ENCODE measurements around the gene IHH.

Gene IHH

DNA sequence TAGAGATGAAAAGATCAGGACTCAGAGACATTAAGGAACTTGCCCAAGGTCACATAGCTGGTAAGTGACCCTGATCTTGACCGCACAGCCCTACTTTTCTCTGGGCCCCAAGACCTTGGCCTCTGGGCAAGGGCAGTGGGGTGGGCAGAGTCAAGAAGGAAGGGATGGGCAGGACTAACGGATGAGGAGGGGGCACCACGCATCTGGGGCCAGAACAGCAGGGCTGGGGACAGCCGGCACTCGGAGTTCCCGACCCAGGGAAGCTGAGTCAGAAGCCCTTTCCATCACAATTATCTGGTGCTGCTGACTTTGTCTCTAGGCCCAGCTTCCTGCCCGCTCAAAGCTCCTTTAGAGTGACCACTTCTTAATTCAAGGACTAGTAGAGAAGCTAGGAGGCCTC is 33.8 kb downstream of the IHH start:
- TF ChIP-seq, protein P1, sequence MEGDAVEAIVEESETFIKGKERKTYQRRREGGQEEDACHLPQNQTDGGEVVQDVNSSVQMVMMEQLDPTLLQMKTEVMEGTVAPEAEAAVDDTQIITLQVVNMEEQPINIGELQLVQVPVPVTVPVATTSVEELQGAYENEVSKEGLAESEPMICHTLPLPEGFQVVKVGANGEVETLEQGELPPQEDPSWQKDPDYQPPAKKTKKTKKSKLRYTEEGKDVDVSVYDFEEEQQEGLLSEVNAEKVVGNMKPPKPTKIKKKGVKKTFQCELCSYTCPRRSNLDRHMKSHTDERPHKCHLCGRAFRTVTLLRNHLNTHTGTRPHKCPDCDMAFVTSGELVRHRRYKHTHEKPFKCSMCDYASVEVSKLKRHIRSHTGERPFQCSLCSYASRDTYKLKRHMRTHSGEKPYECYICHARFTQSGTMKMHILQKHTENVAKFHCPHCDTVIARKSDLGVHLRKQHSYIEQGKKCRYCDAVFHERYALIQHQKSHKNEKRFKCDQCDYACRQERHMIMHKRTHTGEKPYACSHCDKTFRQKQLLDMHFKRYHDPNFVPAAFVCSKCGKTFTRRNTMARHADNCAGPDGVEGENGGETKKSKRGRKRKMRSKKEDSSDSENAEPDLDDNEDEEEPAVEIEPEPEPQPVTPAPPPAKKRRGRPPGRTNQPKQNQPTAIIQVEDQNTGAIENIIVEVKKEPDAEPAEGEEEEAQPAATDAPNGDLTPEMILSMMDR (conservative IDR thresholded peaks at IDR 0.05; ENCODE audit: low read length) = no peak
- no peak for DNase-seq (ENCODE audit: low read depth)
- H3K4me3 ChIP-seq (ENCODE audit: low read length) = no peak overlapping the region

DNA sequence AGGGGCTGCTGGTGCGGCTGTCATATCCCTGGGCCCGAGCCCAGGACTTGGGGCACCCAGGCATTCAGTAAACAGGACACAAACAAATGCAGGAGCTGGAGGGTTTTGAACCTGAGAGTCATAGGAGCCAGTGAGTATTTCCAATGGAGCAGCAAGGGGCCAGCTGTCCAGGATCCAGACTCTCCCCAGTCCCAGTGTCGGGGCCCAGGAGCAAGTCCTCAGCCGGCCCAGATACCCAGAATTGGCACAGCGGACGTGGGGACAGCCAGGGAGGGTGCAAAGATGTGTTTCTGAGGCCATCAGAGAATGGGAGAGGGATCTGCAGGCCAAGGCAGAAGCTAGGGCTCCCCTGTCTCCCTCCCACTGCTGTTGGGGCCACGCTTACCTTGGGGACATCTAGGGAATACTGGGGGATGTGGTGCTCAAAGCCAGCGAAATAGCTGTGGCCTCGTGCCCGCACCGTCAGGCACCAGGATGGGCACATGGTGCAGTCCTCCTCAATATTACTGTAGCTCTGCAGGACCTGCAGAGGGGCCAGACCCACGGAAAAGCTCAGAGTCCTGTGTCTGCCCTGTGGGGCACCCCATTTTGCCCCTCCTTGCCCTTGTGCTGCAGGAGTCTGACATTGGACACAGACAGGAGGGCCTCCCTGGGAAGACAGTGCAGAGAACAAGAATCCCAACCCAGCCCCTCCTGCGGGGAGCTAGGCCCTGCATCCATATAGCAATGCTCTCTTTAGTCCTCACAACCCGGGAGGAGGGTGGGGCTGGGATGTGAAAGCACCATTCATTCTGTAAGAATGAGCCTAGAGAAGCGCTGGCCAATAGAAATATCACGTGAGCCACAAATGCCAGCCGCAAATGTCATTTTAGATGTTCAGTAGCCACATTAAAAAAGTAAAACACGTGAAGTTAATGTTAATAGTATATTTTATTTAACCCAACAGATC is 34.8 kb downstream of the IHH start:
- H3K4me3 ChIP-seq (ENCODE audit: low read length) = no peak overlapping the region
- DNase-seq (ENCODE audit: low read depth) = no peak
- TF ChIP-seq, protein P1 (conservative IDR thresholded peaks at IDR 0.05; ENCODE audit: low read length) = no peak

DNA sequence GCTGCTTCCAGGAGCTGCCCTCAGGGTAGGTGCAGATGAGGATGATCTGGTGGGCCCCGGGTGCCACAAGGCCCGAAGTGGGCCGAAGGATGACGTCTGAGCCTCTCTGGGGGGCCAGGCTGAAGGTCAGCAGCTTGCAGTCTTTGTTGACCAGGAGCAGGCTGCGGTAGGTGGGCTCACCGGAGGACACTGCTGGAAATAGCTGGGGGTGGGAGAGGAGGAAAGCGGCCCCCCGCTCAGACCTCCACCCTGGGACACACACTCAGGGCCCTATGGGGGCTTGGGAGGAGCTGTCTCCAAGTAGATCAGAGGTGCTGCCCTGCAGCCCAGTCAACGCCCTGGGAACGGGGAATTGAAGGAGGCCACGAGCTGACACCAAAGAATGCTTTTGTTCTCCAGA is 36.7 kb downstream of the IHH start:
- no peak for DNase-seq (ENCODE audit: low read depth)
- TF ChIP-seq, protein P1 (conservative IDR thresholded peaks at IDR 0.05; ENCODE audit: low read length) = no peak
- H3K4me3 ChIP-seq (ENCODE audit: low read length) = no peak overlapping the region

DNA sequence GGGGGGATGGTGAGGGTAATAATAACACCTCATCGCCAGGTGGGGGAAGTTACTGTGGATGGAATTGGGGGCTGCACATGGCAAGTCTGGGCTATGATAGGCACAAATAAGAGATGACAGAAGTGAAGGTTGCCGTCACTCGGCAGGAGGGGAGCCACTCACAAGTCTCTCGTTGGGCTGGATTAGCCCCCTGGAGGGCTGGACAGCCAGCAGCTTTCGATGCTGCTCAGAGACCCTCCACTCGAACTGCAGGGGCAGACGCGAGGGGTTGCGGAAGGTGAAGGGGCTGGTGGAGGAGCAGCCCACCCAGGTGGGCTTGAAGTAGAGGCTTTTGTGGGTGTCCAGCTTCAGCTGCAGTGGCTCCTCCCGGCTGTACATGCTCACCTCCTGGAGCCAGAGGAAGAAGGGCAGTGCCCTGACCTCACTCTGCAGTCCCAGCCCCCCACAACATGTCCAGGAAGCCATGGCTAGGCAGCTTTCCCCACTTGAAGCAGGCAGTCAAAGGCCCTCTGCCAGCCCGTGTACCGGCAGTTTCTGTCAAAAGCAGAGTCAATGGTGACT is 37.6 kb downstream of the IHH start:
- H3K4me3 ChIP-seq (ENCODE audit: low read length) = no peak overlapping the region
- no peak for DNase-seq (ENCODE audit: low read depth)
- TF ChIP-seq, protein P1 (conservative IDR thresholded peaks at IDR 0.05; ENCODE audit: low read length) = no peak

DNA sequence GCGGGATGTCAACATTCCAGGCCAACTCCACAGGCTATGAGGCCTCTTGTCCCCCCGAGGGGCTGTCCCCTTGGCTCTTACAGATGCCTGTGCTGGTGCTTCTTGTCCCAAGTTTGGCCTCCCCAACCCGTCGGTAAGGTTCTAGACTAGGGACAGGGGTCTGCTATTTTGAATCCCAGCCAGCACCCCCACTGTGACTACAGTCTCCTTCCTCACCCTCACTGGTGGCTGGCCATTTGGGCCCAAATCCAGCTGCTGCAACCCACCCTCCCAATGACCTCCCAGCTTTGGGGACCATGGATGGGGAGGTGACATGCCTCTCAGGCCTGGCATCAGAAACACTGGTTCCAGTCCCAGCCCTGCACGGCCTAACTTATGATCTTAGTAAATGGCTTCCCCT is 38.1 kb downstream of the IHH start:
- DNase-seq (ENCODE audit: low read depth) = no peak
- no peak overlapping the region for H3K4me3 ChIP-seq (ENCODE audit: low read length)
- TF ChIP-seq, protein P1 (conservative IDR thresholded peaks at IDR 0.05; ENCODE audit: low read length) = no peak

DNA sequence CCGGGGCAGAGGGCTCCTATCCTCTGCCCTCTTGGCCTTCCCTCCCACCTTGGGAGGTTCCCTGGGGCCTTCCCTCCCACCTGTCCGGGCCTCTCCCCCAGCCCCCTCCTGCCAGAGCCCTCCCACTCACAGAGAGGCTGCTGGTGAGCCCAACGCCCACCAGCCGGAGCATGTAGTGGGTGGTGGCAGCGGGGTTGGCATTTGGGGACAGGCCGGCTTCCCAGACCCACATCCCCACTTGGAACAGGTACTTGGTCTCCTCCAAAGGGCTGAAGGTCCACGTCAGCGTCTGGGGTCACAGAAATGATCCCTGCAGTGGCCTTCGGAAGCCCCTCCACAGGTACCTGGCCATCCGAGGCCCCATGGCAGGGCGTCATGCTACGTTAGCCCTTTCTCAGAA is 38.7 kb downstream of the IHH start:
- DNase-seq (ENCODE audit: low read depth) = no peak
- TF ChIP-seq, protein P1 (conservative IDR thresholded peaks at IDR 0.05; ENCODE audit: low read length) = no peak
- H3K4me3 ChIP-seq (ENCODE audit: low read length) = no peak overlapping the region

DNA sequence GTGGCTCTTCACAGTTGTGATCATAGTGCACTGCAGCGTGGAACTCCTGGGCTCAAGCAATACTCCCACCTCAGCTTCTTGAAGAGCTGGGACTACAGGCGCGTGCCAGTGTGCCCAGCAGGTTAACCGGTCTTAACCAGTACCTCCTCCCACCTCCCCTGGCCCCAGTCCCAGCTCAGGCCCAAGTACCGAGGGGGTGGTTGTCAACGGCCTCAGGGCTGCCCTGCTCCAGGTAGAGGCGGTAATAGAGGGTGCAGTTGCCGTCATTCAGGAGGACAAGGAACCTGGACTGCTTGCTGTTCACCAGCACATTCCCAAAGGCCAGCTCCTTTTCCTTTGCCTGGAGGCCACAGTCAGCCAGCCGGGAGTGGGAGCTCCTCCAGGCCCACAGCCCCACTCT is 39.1 kb downstream of the IHH start:
- TF ChIP-seq, protein P1 (conservative IDR thresholded peaks at IDR 0.05; ENCODE audit: low read length) = no peak
- H3K4me3 ChIP-seq (ENCODE audit: low read length) = no peak overlapping the region
- DNase-seq (ENCODE audit: low read depth) = no peak
